HuH-7.5 (cell line): Measurements from ENCODE around the gene URGCP.

Source experiments
- DNase-seq: peaks from one replicate; pipeline ENCODE4 v3.0.0; 2011; ENCODE audit warnings: low spot score

Gene URGCP

GRCh38 chr7:43876241-43876640 is 30.2 kb downstream of the URGCP start:
- DNase-seq: no peak

- DNase-seq: no peak
These were observed 33.1 kb downstream of the URGCP start for GRCh38 chr7:43873300-43873699.

GRCh38 chr7:43872406-43873110 is 33.8 kb downstream of the URGCP start:
- no peak for DNase-seq

- DNase-seq: no peak
These were observed 35.3 kb downstream of the URGCP start for GRCh38 chr7:43871064-43871463.

DNA sequence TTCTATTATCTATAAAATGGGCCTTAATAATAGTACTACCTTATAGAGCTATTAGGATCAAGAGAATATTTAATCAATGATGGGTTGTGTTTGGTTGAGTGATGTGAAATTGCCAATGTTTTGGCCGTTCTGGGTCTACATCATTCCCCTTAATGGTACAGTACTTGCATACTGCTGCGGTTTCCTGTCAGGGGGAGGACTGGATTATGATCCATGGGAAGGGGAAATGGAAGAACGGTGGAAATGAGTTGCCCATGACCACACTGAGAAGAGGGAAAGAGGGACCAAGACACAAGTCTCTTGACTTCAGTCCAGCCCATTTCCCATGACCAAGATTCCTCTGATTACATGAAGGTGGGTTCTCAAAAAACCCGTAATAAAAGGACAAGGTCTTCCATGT is 36.1 kb downstream of the URGCP start:
- no peak for DNase-seq

- peak; percentile 44 for DNase-seq
These were observed 36.5 kb downstream of the URGCP start for GRCh38 chr7:43869867-43870240.

DNA sequence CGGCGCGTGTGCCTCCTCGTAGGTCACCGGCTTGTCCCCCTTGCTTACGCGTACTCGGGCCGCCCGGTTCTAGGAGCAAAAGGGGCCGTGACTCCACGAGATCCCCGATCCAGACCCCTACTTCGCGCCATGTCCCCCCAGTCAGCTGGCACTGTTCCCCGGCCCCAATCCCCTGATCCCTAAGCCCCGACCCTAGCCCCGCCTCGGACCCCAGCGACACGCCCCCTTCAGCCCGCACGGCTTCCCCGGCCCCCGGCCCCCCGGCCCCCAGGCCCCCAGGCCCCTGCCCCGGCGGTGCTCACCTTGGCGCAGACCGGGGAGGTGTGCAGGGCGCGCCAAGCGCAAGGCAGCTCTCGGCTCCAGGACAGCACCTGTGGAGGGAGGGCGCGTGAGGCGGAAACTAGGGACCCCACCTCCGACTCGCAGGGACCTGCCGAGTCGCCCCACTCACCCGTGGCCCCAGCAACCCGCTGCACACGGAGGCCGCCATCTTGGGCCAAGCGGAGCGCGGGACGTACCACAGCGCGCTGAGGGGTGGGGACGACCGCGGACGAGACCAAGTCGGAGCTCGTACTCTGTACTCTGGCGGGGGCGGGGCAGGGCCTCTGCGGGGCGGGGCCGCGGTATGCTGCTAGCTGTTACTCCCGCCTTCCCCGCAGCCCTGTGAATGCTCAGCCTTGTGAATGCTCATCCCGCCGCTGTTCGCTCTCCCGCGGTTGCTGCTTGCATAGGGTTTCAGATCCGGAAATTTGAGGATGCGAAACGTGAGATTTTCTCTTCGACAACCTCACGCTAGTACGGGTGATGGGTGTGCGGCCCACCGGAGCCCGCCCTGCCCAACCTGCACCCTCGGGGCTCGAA is 37.2 kb downstream of the URGCP start, which contains the start of gene MRPS24:
MRPS24 (minus strand) TSS at position 512 of the 861 bp plus-strand sequence; CDS start at position 490, 22 bp downstream.
- peak; percentile 92 for DNase-seq

- DNase-seq: no peak
These were observed 37.8 kb downstream of the URGCP start for GRCh38 chr7:43868681-43869005.

DNA sequence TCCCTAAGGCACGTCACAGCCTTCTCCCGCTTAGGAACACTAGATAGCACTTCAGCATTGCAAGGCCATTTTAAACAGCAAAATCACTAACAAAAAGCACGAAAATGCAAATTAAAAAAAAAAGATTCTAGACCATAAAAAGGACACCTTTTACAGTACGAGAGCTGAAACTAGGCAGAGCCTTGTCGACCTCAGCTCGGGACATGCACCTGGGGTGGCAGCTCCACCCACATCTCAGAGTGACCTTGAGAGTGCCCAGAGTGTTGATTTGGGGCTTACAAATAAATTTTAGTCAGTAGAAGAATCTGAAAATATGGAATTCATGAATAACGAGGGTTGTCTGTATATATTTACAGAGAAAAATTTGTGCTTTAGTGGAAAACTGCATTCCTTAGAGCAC is 38.2 kb downstream of the URGCP start:
- no peak for DNase-seq

DNA sequence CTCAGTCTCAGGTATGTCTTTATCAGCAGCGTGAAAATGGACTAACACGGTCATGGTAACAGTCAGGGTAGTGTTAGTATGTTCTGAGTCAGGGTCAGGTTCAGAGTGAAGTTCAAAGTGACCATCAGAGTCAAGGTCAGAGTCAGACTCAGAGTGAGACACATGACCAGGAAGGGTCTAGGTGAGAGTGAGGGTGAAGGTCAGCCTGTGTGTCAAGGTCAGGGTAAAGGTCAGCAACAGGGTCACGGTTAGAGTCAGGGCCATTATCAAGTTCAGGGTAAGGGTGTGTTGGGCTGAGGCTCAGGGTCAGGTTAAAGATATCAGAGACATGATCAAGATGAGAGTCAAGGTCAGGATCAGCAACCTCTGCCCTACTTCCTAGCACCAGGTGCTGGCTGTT is 41.1 kb downstream of the URGCP start:
- no peak for DNase-seq

DNA sequence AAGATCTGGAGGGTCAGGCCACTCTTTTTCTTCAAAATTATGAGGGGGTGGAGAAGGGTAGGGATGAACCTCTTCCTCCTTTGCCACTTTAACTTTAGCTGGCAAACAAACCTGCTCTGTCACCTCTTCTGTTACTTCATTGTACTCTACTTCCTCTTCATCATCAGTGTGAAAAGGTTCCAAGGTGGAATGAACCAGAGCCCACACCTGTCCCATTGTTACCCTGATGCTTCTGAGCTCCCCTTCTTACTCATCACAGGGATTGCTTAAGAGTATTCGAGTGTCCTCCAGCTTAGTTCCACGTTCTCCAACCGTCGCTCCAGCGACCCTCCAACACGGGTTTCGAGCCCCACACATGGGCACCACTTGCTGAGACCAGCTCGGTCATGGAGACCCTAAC is 42.3 kb downstream of the URGCP start:
- DNase-seq: no peak

- DNase-seq: no peak
These were observed 49.4 kb downstream of the URGCP start for GRCh38 chr7:43856996-43857395.

DNA sequence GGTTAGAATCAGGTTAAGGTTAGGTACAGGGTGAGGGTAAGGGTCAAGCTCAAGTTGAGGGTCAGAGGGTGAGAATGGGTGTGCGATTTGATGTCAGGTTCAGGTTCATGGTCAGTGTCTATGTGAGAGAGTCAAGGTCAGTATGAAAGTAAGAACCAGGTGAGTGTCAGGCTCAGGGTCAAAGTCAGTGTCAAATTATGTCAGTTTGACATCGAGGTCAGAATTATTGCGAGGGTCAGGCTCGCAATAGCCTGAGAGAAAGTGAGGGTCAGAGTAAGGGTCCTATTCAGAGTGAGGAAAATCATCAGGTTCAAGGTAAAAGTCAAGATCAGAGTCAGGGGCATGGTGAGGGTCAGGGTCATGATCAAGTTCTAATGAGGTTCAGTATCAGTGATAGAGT is 50.1 kb downstream of the URGCP start:
- DNase-seq: no peak

GRCh38 chr7:43855176-43855575 is 51.2 kb downstream of the URGCP start:
- DNase-seq: no peak

DNA sequence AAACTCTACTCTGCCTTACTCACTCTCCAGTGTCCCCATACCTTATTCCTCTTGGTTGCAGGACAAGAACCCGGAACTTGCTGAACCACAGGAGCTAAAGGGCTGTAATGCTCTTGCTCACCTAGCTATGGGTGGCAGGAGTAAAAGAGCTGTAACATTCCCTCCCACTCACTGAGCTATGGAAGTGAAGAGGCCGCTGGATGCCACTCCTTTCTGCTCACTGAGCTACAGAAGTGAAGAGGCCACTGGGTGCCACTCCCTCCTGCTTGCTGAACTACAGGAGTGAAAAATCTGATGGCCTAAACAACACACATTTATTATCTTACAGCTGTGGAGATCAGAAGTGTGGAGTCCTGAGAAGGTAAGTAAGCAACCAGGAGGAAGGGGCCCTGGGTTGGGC is 54.6 kb downstream of the URGCP start:
- no peak for DNase-seq

GRCh38 chr7:43850348-43851116 is 55.9 kb downstream of the URGCP start:
- DNase-seq: no peak

DNA sequence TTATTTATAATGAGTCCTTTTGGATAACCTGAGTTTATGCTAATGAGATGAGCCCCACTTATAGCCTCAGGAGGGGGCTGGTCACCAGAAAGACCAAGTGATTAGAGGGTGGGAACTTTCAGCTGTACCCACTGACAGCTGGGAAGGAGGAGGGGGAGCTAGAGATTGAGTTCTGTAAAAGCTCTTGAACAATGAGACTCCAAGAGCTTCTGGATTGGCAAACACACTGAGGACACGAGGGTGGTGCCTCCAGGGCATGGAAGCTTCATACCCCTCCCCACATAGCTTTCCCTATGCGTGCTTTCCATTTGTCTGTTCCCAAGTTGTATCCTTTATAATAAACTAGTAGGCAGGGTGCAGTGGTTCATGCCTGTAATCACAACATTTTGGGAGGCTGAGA is 57.3 kb downstream of the URGCP start:
- DNase-seq: no peak

DNA sequence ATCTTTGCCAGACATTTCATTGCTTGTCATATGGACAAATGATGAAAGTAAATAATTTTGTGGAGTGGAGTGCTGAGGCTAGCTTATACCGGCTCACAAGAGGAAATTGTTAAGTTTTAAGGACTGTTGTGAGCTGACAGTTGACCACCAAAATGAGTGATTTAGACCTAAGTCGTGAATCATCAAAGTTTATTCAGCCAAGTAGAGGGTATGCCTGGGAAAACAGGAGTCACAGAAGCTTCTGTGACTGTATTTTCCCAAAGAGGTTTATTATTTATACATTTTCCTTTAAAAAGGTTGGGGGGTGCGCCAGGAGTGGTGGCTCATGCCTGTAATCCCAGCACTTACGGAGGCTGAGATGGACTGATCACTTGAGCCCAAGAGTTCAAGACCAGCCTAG is 58.9 kb downstream of the URGCP start:
- no peak for DNase-seq

DNA sequence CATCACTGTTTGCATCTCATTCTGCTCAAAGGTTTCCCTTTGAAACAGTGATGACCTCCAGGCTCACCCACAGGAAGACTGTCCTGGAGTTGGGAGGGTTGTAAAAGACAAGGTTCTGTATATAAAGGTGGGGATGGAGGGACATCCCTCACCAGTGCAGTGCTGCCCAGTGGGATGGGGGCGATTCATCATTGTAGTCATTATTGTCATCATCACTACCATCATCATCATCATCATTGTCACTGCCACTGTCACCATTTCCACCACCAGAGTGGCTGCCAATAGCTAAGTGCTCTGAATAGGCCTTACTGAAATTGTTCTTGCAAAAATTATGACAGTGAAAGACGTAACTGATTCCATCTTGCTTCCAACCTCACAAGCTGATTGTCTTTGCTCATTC is 61.7 kb downstream of the URGCP start:
- DNase-seq: no peak

DNA sequence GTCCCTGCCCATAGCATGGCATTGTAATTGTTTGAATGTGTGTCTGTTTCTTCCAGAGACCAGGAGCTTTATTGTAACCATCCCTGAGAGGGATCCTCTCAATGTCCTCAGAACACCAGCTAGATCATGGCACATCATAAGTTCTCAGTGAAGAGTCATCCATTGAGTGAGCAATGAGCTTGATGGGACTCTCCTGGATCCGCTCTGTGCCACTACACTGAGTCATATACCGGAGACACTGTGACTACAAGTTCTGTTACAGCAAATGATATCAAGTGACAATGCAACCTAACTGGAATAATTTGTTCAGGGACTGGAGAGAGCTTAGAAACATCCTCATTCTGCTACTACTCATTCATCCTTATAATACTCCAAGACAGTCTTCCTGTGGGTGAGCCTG is 62.1 kb downstream of the URGCP start:
- no peak for DNase-seq

GRCh38 chr7:43843296-43843695 is 63.1 kb downstream of the URGCP start:
- DNase-seq: no peak

DNA sequence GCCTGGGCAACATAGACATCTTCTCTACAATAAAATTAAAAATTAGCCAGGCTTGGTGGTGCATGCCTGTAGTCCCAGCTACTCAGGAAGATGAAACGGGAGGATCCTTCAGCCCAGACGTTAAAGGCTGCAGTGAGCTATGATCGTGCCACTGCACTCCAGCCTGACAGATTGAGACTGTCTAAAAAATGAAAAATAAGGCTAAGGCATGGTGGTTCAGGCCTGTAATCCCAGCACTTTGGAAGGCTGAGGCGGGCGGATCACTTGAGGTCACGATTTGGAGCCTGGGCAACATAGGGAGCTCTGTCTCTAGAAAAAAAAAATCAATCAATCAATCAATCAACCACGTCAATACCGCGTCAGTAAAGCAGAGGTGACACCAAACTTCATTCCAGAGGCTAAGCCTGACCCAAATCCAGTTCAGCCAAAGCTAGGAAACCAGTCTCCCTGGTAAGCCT is 68.2 kb downstream of the URGCP start:
- DNase-seq: no peak
